ENCODE results near the gene FNDC1.

DNA sequence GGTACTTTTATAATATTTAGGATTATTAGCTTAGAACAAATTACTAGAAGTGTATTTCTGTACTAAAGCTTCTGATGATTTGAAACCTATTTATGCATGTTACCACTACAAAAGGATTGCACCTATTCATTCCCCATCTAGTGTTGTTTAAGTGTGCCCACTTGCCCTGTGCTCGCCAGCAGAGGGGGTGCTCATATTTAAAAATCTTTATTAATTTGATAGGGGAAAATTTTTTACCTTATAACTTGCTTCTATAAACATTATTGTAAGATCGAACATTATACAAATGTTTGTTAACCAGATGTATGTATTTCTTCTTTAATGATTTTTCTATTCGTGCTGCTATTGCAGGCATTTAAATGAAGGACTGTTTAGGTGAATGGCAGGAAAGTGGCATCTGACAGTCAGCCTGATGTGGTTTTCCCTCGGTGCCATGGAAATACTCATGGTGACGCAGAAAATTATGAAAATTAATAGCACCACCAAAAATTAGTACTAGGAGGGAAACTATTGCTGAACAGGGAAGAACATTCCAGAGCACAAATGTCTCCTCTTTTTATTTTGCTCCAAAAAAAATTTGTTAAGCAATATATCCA lies 44.1 kb upstream of the FNDC1 start:
- TF ChIP-seq, protein P1, sequence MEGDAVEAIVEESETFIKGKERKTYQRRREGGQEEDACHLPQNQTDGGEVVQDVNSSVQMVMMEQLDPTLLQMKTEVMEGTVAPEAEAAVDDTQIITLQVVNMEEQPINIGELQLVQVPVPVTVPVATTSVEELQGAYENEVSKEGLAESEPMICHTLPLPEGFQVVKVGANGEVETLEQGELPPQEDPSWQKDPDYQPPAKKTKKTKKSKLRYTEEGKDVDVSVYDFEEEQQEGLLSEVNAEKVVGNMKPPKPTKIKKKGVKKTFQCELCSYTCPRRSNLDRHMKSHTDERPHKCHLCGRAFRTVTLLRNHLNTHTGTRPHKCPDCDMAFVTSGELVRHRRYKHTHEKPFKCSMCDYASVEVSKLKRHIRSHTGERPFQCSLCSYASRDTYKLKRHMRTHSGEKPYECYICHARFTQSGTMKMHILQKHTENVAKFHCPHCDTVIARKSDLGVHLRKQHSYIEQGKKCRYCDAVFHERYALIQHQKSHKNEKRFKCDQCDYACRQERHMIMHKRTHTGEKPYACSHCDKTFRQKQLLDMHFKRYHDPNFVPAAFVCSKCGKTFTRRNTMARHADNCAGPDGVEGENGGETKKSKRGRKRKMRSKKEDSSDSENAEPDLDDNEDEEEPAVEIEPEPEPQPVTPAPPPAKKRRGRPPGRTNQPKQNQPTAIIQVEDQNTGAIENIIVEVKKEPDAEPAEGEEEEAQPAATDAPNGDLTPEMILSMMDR (conservative IDR thresholded peaks at IDR 0.05 in 1 of 2, IDR thresholded peaks at IDR 0.05 in 1 of 2; ENCODE audit: extremely low read depth in 1 of 2, insufficient read depth in 1 of 2, low read depth in 1 of 2, low read length in 2 of 2): peak; percentile 13 to 30
- no peak for TF ChIP-seq EZH2 (IDR thresholded peaks at IDR 0.05; ENCODE audit: borderline replicate concordance, low read length)
